Upper lobe of left lung (tissue), 4 donors: ENCODE data around the gene CEP68.

Experiments
- CTCF ChIP-seq, 6 experiments: fragments of 450-650 bp in 4 of 6; fragments of 200-600 bp in 2 of 6; sonication (generic) in 2 of 6; IDR thresholded peaks; one replicate each; pipeline ENCODE4 v1.5.1; 2016 to 2019; ENCODE audit warnings: antibody characterized with exemption in 6 of 6
- EP300 ChIP-seq, 4 donors: sonication (generic); formaldehyde crosslinking; IDR thresholded peaks; one replicate each; pipeline ENCODE4 v1.5.1; 2017; ENCODE audit warnings: antibody characterized with exemption in 4 of 4, control low read depth in 2 of 4
- POLR2A ChIP-seq, 4 donors: fragments of 450-650 bp; IDR thresholded peaks; one replicate each; pipeline ENCODE4 v1.5.1; 2016 to 2017; ENCODE audit warnings: antibody characterized with exemption in 4 of 4, mild to moderate bottlenecking in 2 of 4
- POLR2AphosphoS5 ChIP-seq, 2 donors: sonication (generic); formaldehyde crosslinking; IDR thresholded peaks; one replicate each; pipeline ENCODE4 v1.5.1; 2017; ENCODE audit warnings: antibody characterized with exemption in 2 of 2

- TF ChIP-seq POLR2AphosphoS5 (IDR thresholded peaks at IDR 0.05) (no peak), CTCF (IDR thresholded peaks at IDR 0.05) (no peak), POLR2A (IDR thresholded peaks at IDR 0.05) (no peak), EP300 (IDR thresholded peaks at IDR 0.05) (no peak)
Measured at GRCh38 chr2:65075176-65075575, 19.0 kb downstream of the CEP68 start.
